SK-N-SH treated with all-trans-retinoic acid at 6 μM for 48 hours (cell line): ENCODE measurements around the gene NPC1L1.

Source experiments
- CSDC2 ChIP-seq: fragments of 250-450 bp; sonication (Bioruptor Pico); IDR thresholded peaks from 2 replicates; pipeline ENCODE4 v1.5.0; 2020; ENCODE audit warnings: mild to moderate bottlenecking, moderate library complexity
- OSR1 ChIP-seq: fragments of 250-450 bp; sonication (Bioruptor Pico); IDR thresholded peaks from 2 replicates; pipeline ENCODE4 v1.8.0; 2022; ENCODE audit warnings: moderate library complexity, mild to moderate bottlenecking, inconsistent platforms
- TF ChIP-seq, protein P1 (sequence below): fragments of 250-450 bp; sonication (Bioruptor Pico); IDR thresholded peaks from 2 replicates; pipeline ENCODE4 v1.5.1; 2021; ENCODE audit warnings: mild to moderate bottlenecking, moderate library complexity
- TF ChIP-seq, protein P2 (sequence below): fragments of 250-450 bp; sonication (Bioruptor Pico); IDR thresholded peaks from 2 replicates; pipeline ENCODE4 v1.5.1; 2020; ENCODE audit warnings: low read depth, mild to moderate bottlenecking, moderate library complexity
- TF ChIP-seq, protein P3 (sequence below): fragments of 250-450 bp; sonication (Bioruptor Pico); IDR thresholded peaks from 2 replicates; pipeline ENCODE4 v1.8.0; 2020; ENCODE audit warnings: mild to moderate bottlenecking, moderate library complexity, borderline replicate concordance

DNA sequence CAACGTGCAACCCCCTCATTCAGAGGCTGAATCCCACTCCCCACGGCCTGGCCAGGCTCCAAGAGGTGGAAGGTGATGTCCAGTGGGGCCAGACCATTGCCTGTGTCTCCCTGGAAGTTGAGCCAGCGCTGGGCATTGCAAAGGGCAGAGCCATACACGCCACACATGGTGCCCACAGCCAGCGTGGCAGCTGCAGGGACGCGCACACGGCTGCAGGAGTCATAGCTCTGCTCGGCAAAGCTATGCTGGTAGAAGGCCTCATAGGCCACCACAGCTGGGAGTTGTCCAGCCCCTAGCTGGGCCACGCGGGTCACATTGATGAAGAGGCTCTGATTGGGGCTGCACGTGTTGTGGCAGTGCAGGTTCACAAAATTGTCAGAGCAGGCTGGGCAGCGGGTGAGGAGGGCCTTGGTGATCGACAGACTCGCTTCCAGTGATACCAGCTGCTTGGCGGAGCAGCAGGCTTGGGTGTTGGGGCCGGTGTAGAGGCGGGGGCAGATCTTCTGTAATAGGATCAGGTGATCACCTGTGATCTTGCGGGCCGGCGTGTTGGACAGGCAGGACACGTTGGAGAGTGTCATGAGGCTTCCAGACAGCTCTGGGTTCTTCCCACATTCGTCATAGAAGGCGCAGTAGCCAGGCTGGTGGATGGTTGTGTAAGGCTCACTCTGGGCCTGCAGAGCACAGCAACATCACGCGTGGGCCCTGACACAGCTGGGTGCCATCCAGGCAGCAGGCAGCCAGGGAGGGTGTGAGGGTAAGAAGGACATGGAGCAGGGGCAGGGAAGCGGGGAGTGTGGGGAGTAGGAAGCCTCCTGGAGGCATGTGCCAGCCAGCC, 1.2 kb downstream of the NPC1L1 start:
- TF ChIP-seq, protein P1, sequence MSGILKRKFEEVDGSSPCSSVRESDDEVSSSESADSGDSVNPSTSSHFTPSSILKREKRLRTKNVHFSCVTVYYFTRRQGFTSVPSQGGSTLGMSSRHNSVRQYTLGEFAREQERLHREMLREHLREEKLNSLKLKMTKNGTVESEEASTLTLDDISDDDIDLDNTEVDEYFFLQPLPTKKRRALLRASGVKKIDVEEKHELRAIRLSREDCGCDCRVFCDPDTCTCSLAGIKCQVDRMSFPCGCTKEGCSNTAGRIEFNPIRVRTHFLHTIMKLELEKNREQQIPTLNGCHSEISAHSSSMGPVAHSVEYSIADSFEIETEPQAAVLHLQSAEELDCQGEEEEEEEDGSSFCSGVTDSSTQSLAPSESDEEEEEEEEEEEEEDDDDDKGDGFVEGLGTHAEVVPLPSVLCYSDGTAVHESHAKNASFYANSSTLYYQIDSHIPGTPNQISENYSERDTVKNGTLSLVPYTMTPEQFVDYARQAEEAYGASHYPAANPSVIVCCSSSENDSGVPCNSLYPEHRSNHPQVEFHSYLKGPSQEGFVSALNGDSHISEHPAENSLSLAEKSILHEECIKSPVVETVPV (CRISPR knock-in tag), result no peak
- TF ChIP-seq OSR1 (no peak), CSDC2 (CRISPR knock-in tag) (no peak)
- TF ChIP-seq, protein P2, sequence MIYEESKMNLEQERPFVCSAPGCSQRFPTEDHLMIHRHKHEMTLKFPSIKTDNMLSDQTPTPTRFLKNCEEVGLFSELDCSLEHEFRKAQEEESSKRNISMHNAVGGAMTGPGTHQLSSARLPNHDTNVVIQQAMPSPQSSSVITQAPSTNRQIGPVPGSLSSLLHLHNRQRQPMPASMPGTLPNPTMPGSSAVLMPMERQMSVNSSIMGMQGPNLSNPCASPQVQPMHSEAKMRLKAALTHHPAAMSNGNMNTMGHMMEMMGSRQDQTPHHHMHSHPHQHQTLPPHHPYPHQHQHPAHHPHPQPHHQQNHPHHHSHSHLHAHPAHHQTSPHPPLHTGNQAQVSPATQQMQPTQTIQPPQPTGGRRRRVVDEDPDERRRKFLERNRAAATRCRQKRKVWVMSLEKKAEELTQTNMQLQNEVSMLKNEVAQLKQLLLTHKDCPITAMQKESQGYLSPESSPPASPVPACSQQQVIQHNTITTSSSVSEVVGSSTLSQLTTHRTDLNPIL (CRISPR knock-in tag), result no peak
- TF ChIP-seq, protein P3, sequence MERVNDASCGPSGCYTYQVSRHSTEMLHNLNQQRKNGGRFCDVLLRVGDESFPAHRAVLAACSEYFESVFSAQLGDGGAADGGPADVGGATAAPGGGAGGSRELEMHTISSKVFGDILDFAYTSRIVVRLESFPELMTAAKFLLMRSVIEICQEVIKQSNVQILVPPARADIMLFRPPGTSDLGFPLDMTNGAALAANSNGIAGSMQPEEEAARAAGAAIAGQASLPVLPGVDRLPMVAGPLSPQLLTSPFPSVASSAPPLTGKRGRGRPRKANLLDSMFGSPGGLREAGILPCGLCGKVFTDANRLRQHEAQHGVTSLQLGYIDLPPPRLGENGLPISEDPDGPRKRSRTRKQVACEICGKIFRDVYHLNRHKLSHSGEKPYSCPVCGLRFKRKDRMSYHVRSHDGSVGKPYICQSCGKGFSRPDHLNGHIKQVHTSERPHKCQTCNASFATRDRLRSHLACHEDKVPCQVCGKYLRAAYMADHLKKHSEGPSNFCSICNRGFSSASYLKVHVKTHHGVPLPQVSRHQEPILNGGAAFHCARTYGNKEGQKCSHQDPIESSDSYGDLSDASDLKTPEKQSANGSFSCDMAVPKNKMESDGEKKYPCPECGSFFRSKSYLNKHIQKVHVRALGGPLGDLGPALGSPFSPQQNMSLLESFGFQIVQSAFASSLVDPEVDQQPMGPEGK, result no peak
